SJCRH30 (cell line): ENCODE data around the gene PHKA1. TPM values are rescaled to one million over a fixed set of nuclear protein-coding genes. Genes with fewer than 3 reads are reported as not detected.
"Not testable (repeated sequence)": the region's sequence is repeated elsewhere in the genome, so short reads cannot be mapped to it uniquely, and the experiment has no call there.

Experiments used
- DNase-seq, 2 experiments: peaks; one replicate each; pipeline ENCODE4 v3.0.0-alpha.2; 2015 to 2020
- H3K27ac ChIP-seq: fragments of 250-450 bp; sonication (Bioruptor Pico); 2 replicates; pipeline ENCODE4 v1.5.1; 2020; ENCODE audit warnings: mild to moderate bottlenecking, moderate library complexity
- H3K27me3 ChIP-seq: fragments of 250-450 bp; sonication (Bioruptor Pico); 2 replicates; pipeline ENCODE4 v1.5.1; 2020; ENCODE audit warnings: mild to moderate bottlenecking, moderate library complexity
- H3K36me3 ChIP-seq: fragments of 250-450 bp; sonication (Bioruptor Pico); 2 replicates; pipeline ENCODE4 v1.5.1; 2020; ENCODE audit warnings: mild to moderate bottlenecking, moderate library complexity
- H3K4me1 ChIP-seq: fragments of 250-450 bp; sonication (Bioruptor Pico); 2 replicates; pipeline ENCODE4 v1.5.1; 2020; ENCODE audit warnings: mild to moderate bottlenecking, moderate library complexity
- H3K4me3 ChIP-seq: fragments of 250-450 bp; sonication (Bioruptor Pico); 2 replicates; pipeline ENCODE4 v1.5.1; 2020; ENCODE audit warnings: mild to moderate bottlenecking, moderate library complexity
- H3K9me3 ChIP-seq: fragments of 250-450 bp; sonication (Bioruptor Pico); replicated peaks from 2 replicates; pipeline ENCODE4 v1.5.1; 2020; ENCODE audit warnings: mild to moderate bottlenecking, moderate library complexity
- total RNA-seq: library from RNA; depleted of rRNA; stranded (reverse); fragments of >200 nt; shearing (Covaris generic); gene quantifications from 2 replicates; pipeline ENCODE4 v1.2.3, GENCODE V29; 2014

The PHKA1 gene
- total RNA-seq, 1 experiment from 2014 or later, result not detected

DNA sequence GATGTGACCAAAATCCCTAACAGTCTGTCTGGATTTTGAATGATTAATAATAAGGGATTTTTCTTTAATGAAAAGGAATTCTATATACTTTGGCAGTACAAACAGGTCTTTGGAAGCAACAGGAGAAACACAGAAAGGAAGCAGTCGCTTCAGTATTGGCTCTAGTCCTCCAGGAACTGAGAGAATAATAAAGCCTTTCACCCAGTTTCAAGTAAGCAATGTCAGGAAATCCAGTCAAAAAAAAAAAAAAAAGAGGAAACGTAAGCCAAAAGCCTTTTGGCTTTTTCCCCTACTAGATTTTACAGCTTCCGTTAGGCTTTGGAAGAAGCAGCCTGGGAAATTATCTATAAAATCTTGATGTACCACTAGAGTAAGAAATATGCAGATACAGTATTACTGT lies 79.8 kb downstream of the PHKA1 start:
- DNase-seq, result no peak
- Histone ChIP-seq H3K4me1 (no peaks in the 10 kb centered on the region), H3K9me3 (no peaks in the 10 kb centered on the region), H3K27me3 (no peaks in the 10 kb centered on the region), H3K36me3 (no peaks in the 10 kb centered on the region), H3K4me3 (no peak overlapping the region), H3K27ac (no peak overlapping the region)

- Histone ChIP-seq H3K27me3 (no peaks in the 10 kb centered on the region), H3K4me3 (no peak overlapping the region), H3K4me1 (no peaks in the 10 kb centered on the region), H3K36me3 (no peaks in the 10 kb centered on the region), H3K9me3 (no peaks in the 10 kb centered on the region), H3K27ac (no peak overlapping the region)
- DNase-seq, result no peak
Measured at GRCh38 chrX:72630185-72630584, 83.9 kb downstream of the PHKA1 start.

- Histone ChIP-seq H3K27me3 (no peaks in the 10 kb centered on the region; the same call in 1 of the 2 replicates), H3K4me1 (no peaks in the 10 kb centered on the region), H3K9me3 (no peaks in the 10 kb centered on the region), H3K4me3 (no peak overlapping the region), H3K36me3 (no peaks in the 10 kb centered on the region), H3K27ac (no peak overlapping the region)
- DNase-seq, result no peak
Measured at GRCh38 chrX:72624194-72624593, 89.9 kb downstream of the PHKA1 start.

- no peak for DNase-seq
- no peak overlapping the region for H3K4me3 ChIP-seq
Measured at GRCh38 chrX:72621625-72622485, 92.3 kb downstream of the PHKA1 start.

GRCh38 chrX:72621163-72621562 lies 92.9 kb downstream of the PHKA1 start:
- Histone ChIP-seq H3K36me3 (no peaks in the 10 kb centered on the region), H3K27ac (no peak overlapping the region), H3K9me3 (no peaks in the 10 kb centered on the region), H3K27me3 (no peaks in the 10 kb centered on the region; the same call in 1 of the 2 replicates), H3K4me3 (no peak overlapping the region), H3K4me1 (no peaks in the 10 kb centered on the region)
- DNase-seq, result no peak

More at GRCh38 chrX:72621625-72622485, 92.3 kb downstream of the PHKA1 start:
- Histone ChIP-seq H3K36me3 (no peaks in the 10 kb centered on the region), H3K27me3 (no peaks in the 10 kb centered on the region; the same call in 1 of the 2 replicates), H3K4me1 (no peaks in the 10 kb centered on the region), H3K9me3 (no peaks in the 10 kb centered on the region), H3K27ac (no peak overlapping the region)

- no peak overlapping the region for H3K27ac ChIP-seq
- H3K4me1 ChIP-seq, result no peaks in the 10 kb centered on the region
- no peaks in the 10 kb centered on the region for H3K36me3 ChIP-seq
- H3K9me3 ChIP-seq, result no peaks in the 10 kb centered on the region
- peak; percentile 9 to 15 for DNase-seq
- no peaks in the 10 kb centered on the region; the same call in 1 of the 2 replicates for H3K27me3 ChIP-seq
- no peak overlapping the region for H3K4me3 ChIP-seq
Measured at GRCh38 chrX:72620550-72621145, 93.5 kb downstream of the PHKA1 start.

DNA sequence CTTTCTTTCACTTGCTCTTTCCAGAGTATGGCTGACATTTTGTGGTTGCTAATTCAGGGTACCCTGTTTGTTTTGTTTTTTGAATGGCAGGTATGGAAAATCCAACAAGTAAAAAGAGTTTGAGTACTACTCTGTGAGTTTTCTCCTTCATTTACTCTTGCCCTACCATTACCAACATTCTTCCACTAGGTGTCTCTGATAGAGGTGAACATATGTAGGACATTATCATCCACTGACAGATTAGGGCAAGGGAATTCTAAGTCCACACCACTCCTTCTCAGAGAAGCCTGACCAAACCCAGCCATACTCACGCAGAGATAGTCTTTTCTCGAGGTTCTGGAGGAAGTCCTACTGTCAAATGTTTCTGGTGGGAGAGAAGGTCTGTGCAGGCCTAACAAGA lies 104.8 kb downstream of the PHKA1 start:
- Histone ChIP-seq H3K27me3 (no peaks in the 10 kb centered on the region), H3K36me3 (no peaks in the 10 kb centered on the region), H3K4me1 (no peaks in the 10 kb centered on the region), H3K4me3 (no peak overlapping the region), H3K27ac (no peak overlapping the region), H3K9me3 (no peaks in the 10 kb centered on the region)
- DNase-seq, result no peak

DNA sequence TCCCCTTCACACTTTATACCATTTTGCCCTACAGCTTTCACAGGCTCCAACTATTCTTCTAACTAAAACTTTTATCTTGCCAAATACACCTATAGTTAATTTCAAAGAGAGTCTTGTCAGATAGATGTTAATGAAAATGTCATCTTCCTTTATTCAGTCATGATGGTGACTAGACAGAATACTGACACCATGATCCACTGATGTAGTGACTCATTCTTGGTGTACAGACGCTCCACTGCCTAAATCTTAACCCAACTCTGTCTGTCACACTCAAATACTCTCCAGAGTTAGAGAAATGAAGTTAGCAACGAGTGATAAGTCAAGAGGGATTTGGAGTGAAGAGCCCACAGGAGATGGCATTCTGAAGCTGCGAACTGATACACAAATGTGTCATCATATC lies 109.4 kb downstream of the PHKA1 start:
- Histone ChIP-seq H3K36me3 (no peaks in the 10 kb centered on the region), H3K4me3 (no peak overlapping the region), H3K27ac (no peak overlapping the region), H3K4me1 (no peaks in the 10 kb centered on the region), H3K9me3 (no peaks in the 10 kb centered on the region), H3K27me3 (no peaks in the 10 kb centered on the region)
- DNase-seq, result no peak

GRCh38 chrX:72604112-72604511 lies 110.0 kb downstream of the PHKA1 start:
- no peaks in the 10 kb centered on the region for H3K4me1 ChIP-seq
- H3K4me3 ChIP-seq, result no peak overlapping the region
- no peaks in the 10 kb centered on the region for H3K36me3 ChIP-seq
- no peak for DNase-seq
- H3K27ac ChIP-seq, result no peak overlapping the region
- no peaks in the 10 kb centered on the region for H3K9me3 ChIP-seq
- H3K27me3 ChIP-seq, result no peaks in the 10 kb centered on the region

DNA sequence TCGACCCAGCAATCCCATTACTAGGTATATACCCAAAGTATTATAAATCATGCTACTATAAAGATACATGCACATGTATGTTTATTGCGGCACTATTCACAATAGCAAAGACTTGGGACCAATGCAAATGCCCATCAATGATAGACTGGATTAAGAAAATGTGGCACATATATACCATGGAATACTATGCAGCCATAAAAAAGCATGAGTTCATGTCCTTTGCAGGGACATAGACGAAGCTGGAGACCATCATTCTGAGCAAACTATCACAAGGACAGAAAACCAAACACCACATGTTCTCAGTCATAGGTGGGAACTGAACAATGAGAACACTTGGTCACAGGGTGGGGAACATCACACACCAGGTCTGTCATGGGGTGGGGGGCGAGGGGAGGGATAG lies 123.1 kb downstream of the PHKA1 start:
- H3K4me1 ChIP-seq, H3K27ac ChIP-seq, H3K27me3 ChIP-seq, H3K36me3 ChIP-seq, H3K9me3 ChIP-seq, H3K4me3 ChIP-seq, DNase-seq: not testable (repeated sequence)

GRCh38 chrX:72584163-72584562 lies 129.9 kb downstream of the PHKA1 start:
- Histone ChIP-seq H3K4me1 (no peaks in the 10 kb centered on the region), H3K27ac (no peak overlapping the region), H3K36me3 (no peaks in the 10 kb centered on the region), H3K27me3 (no peaks in the 10 kb centered on the region), H3K4me3 (no peak overlapping the region), H3K9me3 (no peaks in the 10 kb centered on the region)
- DNase-seq, result no peak

DNA sequence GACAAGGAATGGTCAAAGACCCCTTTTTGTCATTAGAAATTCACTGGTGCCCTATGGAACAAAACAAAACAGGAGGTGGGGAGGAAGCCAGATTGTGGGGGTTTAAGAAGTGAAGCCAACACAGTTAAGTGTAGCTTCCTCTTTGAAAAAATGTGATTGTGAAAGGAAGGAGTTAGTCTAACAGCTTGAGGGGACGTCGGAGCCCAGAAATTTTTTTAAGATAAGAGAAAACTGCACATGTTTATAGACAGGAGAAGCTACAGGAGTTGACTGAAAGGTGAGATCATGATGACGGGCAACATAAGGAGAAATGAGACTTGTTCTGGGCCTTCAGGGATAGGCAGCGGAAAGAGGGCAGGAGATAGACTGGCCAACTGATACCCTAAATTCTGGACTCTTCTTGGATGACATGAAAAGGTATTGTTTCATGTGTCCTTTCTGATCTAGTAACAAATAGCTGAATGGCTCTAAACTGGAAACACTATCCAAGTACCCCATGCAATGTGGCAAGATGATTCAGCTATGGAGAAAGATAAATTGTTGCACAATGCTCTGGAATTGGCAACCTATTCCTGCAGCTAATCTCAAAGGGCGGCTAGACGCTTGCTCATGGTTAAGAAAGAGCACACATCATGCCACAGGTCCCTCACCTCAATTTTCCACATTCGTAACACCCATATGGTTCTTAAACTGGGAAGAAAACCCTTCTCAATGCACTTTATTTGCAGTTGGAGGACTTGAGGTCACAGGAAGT lies 137.8 kb downstream of the PHKA1 start:
- no peak overlapping the region for H3K4me3 ChIP-seq
- no peak for DNase-seq

GRCh38 chrX:72573158-72573511 lies 141.0 kb downstream of the PHKA1 start:
- no peaks in the 10 kb centered on the region for H3K27me3 ChIP-seq
- H3K4me3 ChIP-seq, result peak overlapping the region; percentile 98
- peak overlapping the region; percentile 90 for H3K27ac ChIP-seq
- H3K9me3 ChIP-seq, result no peaks in the 10 kb centered on the region
- no peak for DNase-seq
- peaks cover 12% of the 10 kb centered on the region; the same call in 1 of the 2 replicates for H3K36me3 ChIP-seq
- peaks cover 2% of the 10 kb centered on the region; the same call in 1 of the 2 replicates for H3K4me1 ChIP-seq

More for the DNA sequence above, 137.8 kb downstream of the PHKA1 start:
- H3K9me3 ChIP-seq, result no peaks in the 10 kb centered on the region
- peaks cover 2% of the 10 kb centered on the region; the same call in 1 of the 2 replicates for H3K4me1 ChIP-seq
- H3K27ac ChIP-seq, result no peak overlapping the region
- H3K36me3 ChIP-seq, result no peaks in the 10 kb centered on the region
- H3K27me3 ChIP-seq, result no peaks in the 10 kb centered on the region

DNA sequence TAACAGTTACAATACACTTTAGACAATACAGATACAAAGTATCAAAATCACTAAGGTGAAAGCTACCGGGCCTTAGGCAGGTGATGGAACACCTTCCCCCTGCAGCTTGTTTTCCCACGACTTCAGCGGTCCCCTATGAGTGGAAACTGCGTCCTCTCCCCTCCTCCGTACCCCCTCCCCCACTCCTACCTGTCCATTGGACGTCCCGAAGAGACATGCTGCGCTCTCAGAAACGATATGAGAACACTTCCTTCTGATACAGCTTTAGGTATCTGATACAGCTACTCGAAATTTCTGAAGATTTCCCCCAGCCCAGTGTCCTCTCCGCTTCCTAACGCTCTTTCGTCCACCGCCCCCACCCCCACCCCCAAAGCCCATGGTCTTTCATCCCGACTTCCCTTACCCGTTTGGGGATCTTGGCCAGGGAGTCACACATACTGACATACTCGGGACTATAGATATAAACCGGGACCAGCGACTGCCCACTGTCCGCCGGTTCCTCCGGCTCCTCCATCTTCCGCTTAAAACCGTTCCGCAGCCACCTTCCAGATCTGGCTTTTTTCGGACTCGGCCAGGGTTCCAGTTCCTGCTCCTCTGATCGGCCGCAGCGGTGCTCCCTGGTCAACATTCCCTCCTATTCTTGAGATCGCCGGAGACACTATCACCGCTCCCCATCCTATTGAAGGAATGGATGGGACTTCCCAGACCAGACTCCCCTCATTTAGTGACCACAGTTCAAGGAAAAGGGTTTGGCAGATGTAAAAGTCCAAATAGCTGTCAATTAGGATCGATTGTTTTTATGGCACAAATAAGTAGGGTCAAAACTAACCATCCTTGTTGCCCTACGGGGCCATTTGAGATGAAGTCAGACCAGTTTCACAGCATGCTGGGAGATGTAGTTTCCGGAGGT lies 141.6 kb downstream of the PHKA1 start, which contains the start of gene HDAC8:
HDAC8 (minus strand) TSS at position 596 of the 910 bp plus-strand sequence; CDS start at position 514, 82 bp downstream.
- H3K27me3 ChIP-seq, result no peaks in the 10 kb centered on the region
- peak within 1 kb of the TSS; percentile 98 for H3K4me3 ChIP-seq
- H3K4me1 ChIP-seq, result peaks cover 2% of the 10 kb centered on the region; the same call in 1 of the 2 replicates
- no peaks in the 10 kb centered on the region for H3K9me3 ChIP-seq
- H3K36me3 ChIP-seq, result peaks cover 17% of the 10 kb centered on the region
- DNase-seq, result peak; percentile 84 to 90
- peak within 1 kb of the TSS; percentile 90 for H3K27ac ChIP-seq
